CD14-positive monocyte (primary cell): ENCODE results near the gene SPATA20. TPM values are rescaled to one million over a fixed set of nuclear protein-coding genes. Genes with fewer than 3 reads are reported as not detected.

ENCODE experiments used
- DNase-seq, 3 donors: peaks; one replicate each; pipeline ENCODE4 v3.0.0-alpha.2; 2011 to 2022
- H2AFZ ChIP-seq: 2 replicates; pipeline ENCODE4 v1.6.0; 2012; ENCODE audit warnings: mild to moderate bottlenecking, low read depth, low read length, inconsistent platforms; ENCODE audit not compliant: insufficient read depth, poor library complexity, severe bottlenecking
- H3K27ac ChIP-seq, 2 donors: 1 replicate in 1 of 2; 2 replicates in 1 of 2; pipeline ENCODE4 v1.5.1; 2012 to 2013; ENCODE audit warnings: low read length in 2 of 2, control low read depth in 1 of 2, inconsistent platforms in 1 of 2, low read depth in 1 of 2, mild to moderate bottlenecking in 1 of 2
- H3K27me3 ChIP-seq, 2 donors: one replicate each; pipeline versions ENCODE4 v1.6.0 to v1.6.1; 2011 to 2013; ENCODE audit warnings: low read length in 2 of 2; ENCODE audit not compliant: control insufficient read depth in 2 of 2, insufficient read depth in 2 of 2
- H3K36me3 ChIP-seq, 2 donors: replicated peaks in 1 of 2; 1 replicate in 1 of 2; 2 replicates in 1 of 2; pipeline versions ENCODE4 v1.5.1 to v1.6.1; 2012 to 2013; ENCODE audit warnings: low read length in 2 of 2, control low read depth in 1 of 2, inconsistent platforms in 1 of 2, mild to moderate bottlenecking in 1 of 2; ENCODE audit not compliant: insufficient read depth in 2 of 2, control insufficient read depth in 1 of 2
- H3K4me1 ChIP-seq, 2 donors: 1 replicate in 1 of 2; 2 replicates in 1 of 2; pipeline versions ENCODE4 v1.5.1 to v1.6.1; 2012 to 2013; ENCODE audit warnings: low read length in 2 of 2, control low read depth in 1 of 2, inconsistent platforms in 1 of 2, mild to moderate bottlenecking in 1 of 2, moderate library complexity in 1 of 2; ENCODE audit not compliant: insufficient read depth in 2 of 2, control insufficient read depth in 1 of 2
- H3K4me2 ChIP-seq: replicated peaks from 2 replicates; pipeline ENCODE3; 2012; ENCODE audit warnings: low read length, moderate library complexity, mild to moderate bottlenecking; ENCODE audit not compliant: poor library complexity, severe bottlenecking; ENCODE audit errors: extremely low read depth
- H3K4me3 ChIP-seq, 3 experiments: fragments of 200-600 bp in 1 of 3; sonication (generic) in 1 of 3; replicated peaks in 1 of 3; 1 replicate in 2 of 3; 2 replicates in 1 of 3; pipeline ENCODE4 v1.5.1; 2011 to 2013; ENCODE audit warnings: low read length in 3 of 3, mild to moderate bottlenecking in 3 of 3, control low read depth in 2 of 3, low read depth in 2 of 3, inconsistent platforms in 1 of 3, moderate library complexity in 1 of 3
- H3K79me2 ChIP-seq: 2 replicates; pipeline ENCODE4 v1.6.0; 2012; ENCODE audit warnings: mild to moderate bottlenecking, control low read depth, inconsistent platforms, low read length, moderate library complexity; ENCODE audit not compliant: insufficient read depth
- H3K9ac ChIP-seq: 2 replicates; pipeline ENCODE4 v1.6.0; 2017; ENCODE audit warnings: low read length, mild to moderate bottlenecking; ENCODE audit not compliant: insufficient read depth, poor library complexity, severe bottlenecking
- H3K9me3 ChIP-seq, 2 donors: replicated peaks in 1 of 2; 1 replicate in 1 of 2; 2 replicates in 1 of 2; pipeline versions ENCODE4 v1.5.1 to v1.6.1; 2012 to 2013; ENCODE audit warnings: low read length in 2 of 2, control low read depth in 1 of 2; ENCODE audit not compliant: control insufficient read depth in 1 of 2, insufficient read depth in 1 of 2
- H4K20me1 ChIP-seq: 2 replicates; pipeline ENCODE4 v1.6.0; 2012; ENCODE audit warnings: mild to moderate bottlenecking, low read length, control low read depth, moderate library complexity; ENCODE audit not compliant: insufficient read depth
- H3K27ac Mint-ChIP-seq, 7 donors: one replicate each; pipeline ENCODE4 v1.8.0; 2020; ENCODE audit warnings: mild to moderate bottlenecking in 7 of 7, mixed read lengths in 7 of 7, moderate library complexity in 6 of 7, inconsistent platforms in 2 of 7
- H3K27me3 Mint-ChIP-seq, 3 donors: one replicate each; pipeline ENCODE4 v1.8.0; 2021 to 2022; ENCODE audit warnings: low read depth in 3 of 3, mild to moderate bottlenecking in 3 of 3, mixed read lengths in 3 of 3, moderate library complexity in 3 of 3, inconsistent platforms in 1 of 3
- H3K36me3 Mint-ChIP-seq, 2 donors: one replicate each; pipeline ENCODE4 v1.8.0; 2020; ENCODE audit warnings: mixed read lengths in 2 of 2, inconsistent platforms in 1 of 2, mild to moderate bottlenecking in 1 of 2
- H3K4me1 Mint-ChIP-seq: one replicate; pipeline ENCODE4 v1.8.0; 2020; ENCODE audit warnings: mild to moderate bottlenecking, mixed read lengths
- H3K4me3 Mint-ChIP-seq, 2 donors: one replicate each; pipeline ENCODE4 v1.8.0; 2020; ENCODE audit warnings: mild to moderate bottlenecking in 2 of 2, mixed read lengths in 2 of 2, moderate library complexity in 1 of 2
- H3K9me3 Mint-ChIP-seq, 7 donors: one replicate each; pipeline ENCODE4 v1.8.0; 2020 to 2022; ENCODE audit warnings: mixed read lengths in 7 of 7, mild to moderate bottlenecking in 6 of 7, moderate library complexity in 6 of 7, inconsistent platforms in 2 of 7
- CTCF ChIP-seq: fragments of 200-600 bp; IDR thresholded peaks from one replicate; pipeline ENCODE4 v1.8.0; 2022; ENCODE audit warnings: antibody characterized with exemption, mild to moderate bottlenecking
- WGBS: methylation state at CpG from one replicate; pipeline ENCODE4 v1.1.5; 2013; ENCODE audit warnings: missing lambda C conversion rate; ENCODE audit not compliant: insufficient coverage; 5-methylcytosine and 5-hydroxymethylcytosine counted together
- intact Hi-C, 2 donors: fragments of 100-400 bp; cut with micrococcal nuclease; formaldehyde crosslinking; loops; one replicate each; pipeline versions ENCODE4 v1.15.0 to v1.15.1; 2023
- polyA plus RNA-seq, 3 donors: library from polyadenylated mRNA; depleted of rRNA in 1 of 3; unstranded in 2 of 3; stranded (reverse) in 1 of 3; fragments of 300-500 nt in 2 of 3; fragments of >200 nt in 1 of 3; fragmentation: Illumina TruSeq in 2 of 3; gene quantifications; 1 replicate in 2 of 3; 2 replicates in 1 of 3; pipeline ENCODE4 v1.2.3, GENCODE V29; 2012 to 2021

The SPATA20 gene
- polyA plus RNA-seq, 3 donors = 9.3 to 37.8 (median 12.2) TPM

DNA sequence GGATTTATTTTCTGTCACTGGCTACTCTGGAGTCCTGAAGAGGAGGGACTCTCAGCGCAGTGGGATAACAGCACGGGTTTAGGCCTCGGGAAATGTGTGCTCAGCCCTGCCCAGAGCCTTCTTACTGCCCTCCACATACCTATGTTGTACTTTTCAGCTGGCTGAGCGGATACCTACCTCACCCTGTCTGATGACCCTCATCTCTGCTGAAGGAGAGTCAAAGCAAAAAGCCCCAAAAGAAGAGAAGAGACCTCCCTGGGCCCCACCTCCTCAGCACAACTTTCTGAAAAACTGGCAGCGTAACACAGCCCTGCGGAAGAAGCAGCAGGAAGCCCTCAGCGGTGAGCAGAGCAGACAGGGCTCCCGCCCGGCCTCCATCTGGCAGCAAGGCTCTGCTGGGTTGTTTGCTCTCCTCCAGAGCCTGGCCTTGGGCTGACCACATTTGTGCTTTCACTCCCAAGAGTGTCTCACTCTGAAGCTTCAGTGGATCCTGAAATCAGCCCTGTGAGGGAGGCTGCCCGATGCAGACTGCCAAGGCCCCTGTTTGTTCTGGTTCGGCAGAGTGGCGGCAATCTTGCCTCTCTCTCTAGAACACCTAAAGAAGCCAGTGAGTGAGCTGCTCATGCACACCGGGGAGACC, 28.5 kb upstream of the SPATA20 start:
- H3K27ac ChIP-seq = no peak overlapping the region
- H3K9me3 ChIP-seq = no peaks in the 10 kb centered on the region
- DNase-seq = no peak
- H3K27me3 Mint-ChIP-seq = peaks cover 1 to 4% (median 3%) of the 10 kb centered on the region in 3 donors
- intact Hi-C loops = no loop called here
- no peak for TF ChIP-seq CTCF
- H3K27ac Mint-ChIP-seq = peak overlapping the region in 1 of 7 donors; percentile 30
- H3K4me3 ChIP-seq = no peak overlapping the region
- H3K36me3 Mint-ChIP-seq = no peaks in the 10 kb centered on the region
- no peak overlapping the region for H3K4me2 ChIP-seq
- no peaks in the 10 kb centered on the region for H3K9me3 Mint-ChIP-seq
- no peak overlapping the region for H3K4me3 Mint-ChIP-seq
- H3K79me2 ChIP-seq = no peaks in the 10 kb centered on the region
- peaks cover 6% of the 10 kb centered on the region for H3K4me1 Mint-ChIP-seq
- no peaks in the 10 kb centered on the region for H3K27me3 ChIP-seq
- 83% methylated on average over 10 of the region's 13 CpGs for WGBS
- no peaks in the 10 kb centered on the region for H3K4me1 ChIP-seq
- no peaks in the 10 kb centered on the region for H3K36me3 ChIP-seq
- H2AFZ ChIP-seq = no peak overlapping the region
- H3K9ac ChIP-seq = no peak overlapping the region
- H4K20me1 ChIP-seq = no peaks in the 10 kb centered on the region

DNA sequence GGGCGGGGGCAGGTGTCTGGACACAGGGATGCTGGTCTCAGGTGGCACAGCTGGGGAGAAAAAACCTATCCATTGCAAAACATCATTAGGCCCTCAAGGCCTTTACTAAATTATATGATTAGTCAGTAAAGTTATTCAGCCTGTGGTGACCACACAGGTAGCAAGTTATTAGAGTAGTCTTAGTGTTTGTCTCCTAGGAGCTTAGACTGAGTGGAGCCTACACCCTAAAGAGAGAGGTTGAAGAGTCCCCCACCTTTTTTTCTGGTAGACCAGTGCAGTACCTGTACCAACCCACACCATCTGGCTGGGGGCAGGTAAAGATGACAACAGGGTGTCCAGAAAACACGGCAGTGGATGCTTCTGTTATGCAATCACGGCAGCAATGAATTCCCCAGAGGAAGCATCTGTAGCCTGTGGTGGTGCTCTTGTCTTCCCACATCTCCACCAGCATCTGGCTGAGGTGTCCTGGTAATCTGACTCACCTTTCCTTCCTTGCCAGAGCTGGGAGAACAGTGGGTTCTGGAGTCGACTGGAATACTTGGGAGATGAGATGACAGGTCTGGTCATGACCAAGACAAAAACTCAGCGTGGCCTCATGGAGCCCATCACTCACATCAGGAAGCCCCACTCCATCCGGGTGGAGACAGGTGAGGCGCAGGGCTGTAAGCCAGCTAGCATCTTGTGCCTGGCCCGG, 27.7 kb upstream of the SPATA20 start:
- no peak for DNase-seq
- Histone ChIP-seq H4K20me1 (no peaks in the 10 kb centered on the region), H2AFZ (no peak overlapping the region), H3K79me2 (no peaks in the 10 kb centered on the region), H3K36me3 (no peaks in the 10 kb centered on the region), H3K9ac (no peak overlapping the region), H3K4me2 (no peak overlapping the region), H3K4me1 (no peaks in the 10 kb centered on the region), H3K27me3 (no peaks in the 10 kb centered on the region), H3K9me3 (no peaks in the 10 kb centered on the region), H3K4me3 (no peak overlapping the region), H3K27ac (no peak overlapping the region)
- intact Hi-C loops = no loop called here
- Mint-ChIP-seq H3K27ac (no peak overlapping the region), H3K9me3 (no peaks in the 10 kb centered on the region), H3K36me3 (no peaks in the 10 kb centered on the region), H3K4me1 (peaks cover 6% of the 10 kb centered on the region), H3K4me3 (no peak overlapping the region), H3K27me3 (peaks cover 1 to 3% (median 2%) of the 10 kb centered on the region in 3 donors)
- TF ChIP-seq CTCF = no peak
- 75% methylated on average over 4 of the region's 8 CpGs for WGBS
